Middle frontal gyrus (tissue), 1 donor: ENCODE data around the gene MANEA.

Experiments
- DNase-seq: peaks from one replicate; pipeline ENCODE4 v3.0.0-alpha.2; 2015; ENCODE audit warnings: low spot score; ENCODE audit errors: extremely low spot score

The MANEA gene

DNA sequence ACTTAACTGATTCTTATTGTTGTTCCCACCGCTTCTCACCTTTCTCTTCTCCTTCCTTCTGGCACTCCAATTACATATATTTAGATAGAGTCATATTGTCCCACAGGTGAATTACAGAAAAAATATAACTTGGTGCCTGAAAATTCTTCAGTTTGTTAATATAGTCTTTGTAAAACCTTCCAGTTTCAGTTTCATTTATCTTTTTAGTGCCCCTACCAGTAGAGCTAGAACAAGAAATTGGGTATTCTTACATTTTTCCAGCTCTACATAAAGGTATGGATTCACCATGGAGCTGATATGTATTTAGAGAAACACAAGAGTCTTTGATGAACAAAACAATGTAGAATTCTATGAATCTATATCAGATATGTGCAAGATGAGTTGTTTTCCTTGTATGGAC, 10.7 kb downstream of the MANEA start:
- DNase-seq: no peak

DNA sequence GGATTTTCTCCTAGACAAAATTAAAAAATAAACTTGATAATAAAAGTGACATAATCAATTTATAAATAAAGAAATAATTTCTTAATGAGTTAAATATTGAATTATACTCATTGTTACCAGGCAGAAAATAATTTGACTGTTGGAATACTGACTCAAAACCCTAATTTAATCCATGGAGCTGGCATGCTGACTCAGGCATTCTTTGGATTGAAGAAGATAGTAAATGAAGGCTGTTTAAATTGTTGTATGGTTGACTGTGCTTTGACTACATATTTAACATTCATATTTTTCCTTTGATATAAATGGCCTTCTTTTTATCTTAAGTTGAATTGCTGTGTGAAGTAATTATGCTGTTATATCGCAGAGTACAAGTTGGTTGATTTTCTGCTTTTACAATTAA, 11.7 kb downstream of the MANEA start:
- DNase-seq: no peak

DNA sequence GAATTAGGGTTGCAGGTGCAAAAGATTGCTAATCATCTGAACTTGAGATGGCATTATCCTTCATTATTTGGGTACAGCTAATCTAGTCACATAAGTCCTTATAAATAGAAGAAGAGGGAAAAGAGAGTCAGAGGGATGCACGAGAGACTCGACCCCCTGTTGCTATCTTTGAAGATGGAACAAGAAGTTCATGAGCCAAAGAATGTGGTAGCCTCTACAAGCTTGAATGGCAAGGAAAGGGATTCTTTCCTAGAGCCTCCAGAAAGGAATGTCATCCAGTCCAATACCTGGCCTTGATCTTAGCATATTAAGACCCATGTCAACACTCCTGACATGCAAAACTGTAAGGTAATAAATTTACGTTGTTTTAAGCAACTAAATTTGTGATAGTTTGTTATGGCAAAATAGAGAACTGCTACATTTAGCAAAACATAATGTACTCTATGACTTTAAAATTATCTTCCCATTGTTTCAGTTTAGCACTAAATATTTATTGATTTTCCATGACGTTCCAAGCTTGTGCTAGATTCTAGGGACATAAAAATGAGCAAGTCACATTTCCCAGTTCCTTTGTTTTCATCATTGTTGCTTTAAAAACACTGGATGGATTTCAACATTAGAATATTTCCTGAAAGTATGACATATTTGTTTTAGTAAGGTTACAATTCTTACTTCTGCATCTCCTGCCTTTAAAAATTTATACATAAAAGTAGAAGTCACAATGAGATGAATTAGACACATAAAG, 12.7 kb downstream of the MANEA start:
- no peak for DNase-seq

DNA sequence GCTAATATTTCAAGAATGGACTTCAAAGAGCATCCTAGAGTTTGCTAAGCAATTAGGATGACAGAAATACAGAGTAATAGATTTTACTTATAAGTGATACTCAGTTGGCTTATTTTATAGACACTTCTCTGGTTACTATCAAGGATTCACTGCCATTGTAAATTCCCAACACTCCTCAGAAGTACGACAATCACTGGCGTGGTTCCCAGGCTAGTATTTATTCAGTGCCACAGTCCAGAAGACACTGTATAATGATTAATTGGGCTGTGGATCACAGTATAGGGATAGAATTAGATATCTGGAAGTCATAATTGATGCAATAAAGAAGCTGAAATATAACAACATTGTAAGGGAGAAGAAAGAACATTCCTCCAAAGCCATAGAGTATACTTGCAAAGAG, 15.7 kb downstream of the MANEA start:
- no peak for DNase-seq

DNA sequence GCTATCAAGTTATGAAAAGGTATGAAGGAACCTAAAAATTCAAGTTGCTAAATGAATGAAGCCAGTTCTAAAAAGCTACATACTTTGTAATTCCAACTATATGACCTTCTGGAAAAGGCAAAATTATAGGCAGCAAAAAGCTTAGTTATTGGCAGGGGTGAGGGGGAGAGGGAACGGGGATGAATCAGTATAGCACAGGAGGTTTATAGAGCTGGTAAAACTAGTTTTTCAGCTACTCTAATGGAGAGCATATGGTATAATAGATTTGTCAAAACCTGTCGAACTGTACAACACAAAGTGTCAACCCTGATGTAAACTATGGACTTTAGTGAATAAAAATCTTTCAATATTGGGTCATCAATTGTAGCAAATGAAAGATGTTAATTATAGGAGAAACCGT, 18.7 kb downstream of the MANEA start:
- DNase-seq: no peak

DNA sequence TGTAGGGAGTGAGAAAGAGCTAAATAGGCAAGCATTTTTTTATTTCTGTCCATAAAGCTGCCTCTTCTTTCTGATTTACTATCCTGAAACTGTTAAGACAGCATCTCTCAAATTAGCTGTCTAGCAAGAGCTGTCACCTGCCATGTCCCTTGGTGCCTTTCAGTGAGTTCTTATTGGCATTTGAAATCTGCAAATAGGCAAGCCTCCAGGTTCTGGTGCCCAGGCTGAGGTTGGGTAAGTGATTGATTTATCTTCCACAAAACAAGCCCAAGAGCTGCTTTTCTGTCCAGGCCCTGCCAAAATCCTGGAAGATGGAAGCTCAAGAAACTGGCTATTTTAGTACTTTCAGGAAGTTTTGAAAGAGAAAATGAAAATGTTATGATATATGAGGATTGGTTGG, 22.4 kb downstream of the MANEA start:
- no peak for DNase-seq

DNA sequence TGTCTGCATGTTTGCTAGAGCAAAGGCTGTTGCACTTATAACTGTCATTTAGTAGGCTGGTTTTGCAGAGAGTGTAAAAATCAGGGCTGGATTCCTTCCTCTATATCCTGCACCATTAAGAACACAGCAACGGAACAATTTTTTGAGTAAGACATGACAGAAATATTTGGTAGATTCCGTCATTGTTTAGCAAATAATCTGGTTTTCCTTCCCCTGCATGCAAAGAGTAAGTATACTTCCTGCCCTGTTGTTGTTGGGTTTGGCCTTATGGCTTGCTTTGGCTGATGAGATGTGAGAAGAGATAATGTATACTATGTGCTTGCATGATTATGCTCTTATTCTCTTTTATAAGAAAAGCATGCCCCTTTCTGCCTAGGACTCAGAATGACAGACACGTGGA, 23.8 kb downstream of the MANEA start:
- DNase-seq: no peak

DNA sequence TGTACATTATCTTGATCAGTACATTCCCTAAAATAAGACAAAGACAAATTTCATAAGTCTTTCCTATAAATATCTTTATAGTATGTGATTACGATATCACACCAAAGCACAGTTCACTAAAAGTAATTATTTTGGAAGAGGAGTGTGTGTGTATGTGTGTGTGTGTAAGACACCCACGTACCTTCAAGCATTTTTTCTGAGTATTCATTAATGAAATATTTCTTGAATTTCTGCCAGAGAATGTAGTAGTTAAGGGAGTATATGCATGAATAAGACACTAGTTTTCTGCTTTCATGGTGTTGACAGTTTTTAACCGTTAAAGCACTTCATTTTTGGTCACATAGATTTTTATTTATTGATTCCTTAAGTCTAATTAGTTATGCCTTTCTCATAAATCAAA, 36.8 kb downstream of the MANEA start:
- no peak for DNase-seq

DNA sequence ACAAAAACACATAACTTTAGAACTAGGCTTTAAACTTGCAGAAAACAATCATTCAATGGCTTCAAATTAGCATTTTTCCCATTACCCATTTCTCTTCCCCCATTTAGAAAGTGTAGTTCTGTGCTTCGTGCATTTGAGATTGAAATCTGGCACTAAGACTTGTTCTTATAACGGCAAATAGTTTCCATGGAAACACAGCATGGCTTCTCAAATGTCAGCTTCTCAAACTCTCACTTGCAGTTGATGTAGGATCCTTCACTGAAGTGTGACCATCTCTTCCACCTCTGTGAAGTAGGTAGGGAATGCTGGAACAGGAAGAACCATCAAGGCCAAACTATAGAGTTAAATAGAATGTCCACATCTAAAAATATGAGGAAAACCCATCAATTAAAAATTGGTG, 52.2 kb downstream of the MANEA start:
- DNase-seq: no peak

DNA sequence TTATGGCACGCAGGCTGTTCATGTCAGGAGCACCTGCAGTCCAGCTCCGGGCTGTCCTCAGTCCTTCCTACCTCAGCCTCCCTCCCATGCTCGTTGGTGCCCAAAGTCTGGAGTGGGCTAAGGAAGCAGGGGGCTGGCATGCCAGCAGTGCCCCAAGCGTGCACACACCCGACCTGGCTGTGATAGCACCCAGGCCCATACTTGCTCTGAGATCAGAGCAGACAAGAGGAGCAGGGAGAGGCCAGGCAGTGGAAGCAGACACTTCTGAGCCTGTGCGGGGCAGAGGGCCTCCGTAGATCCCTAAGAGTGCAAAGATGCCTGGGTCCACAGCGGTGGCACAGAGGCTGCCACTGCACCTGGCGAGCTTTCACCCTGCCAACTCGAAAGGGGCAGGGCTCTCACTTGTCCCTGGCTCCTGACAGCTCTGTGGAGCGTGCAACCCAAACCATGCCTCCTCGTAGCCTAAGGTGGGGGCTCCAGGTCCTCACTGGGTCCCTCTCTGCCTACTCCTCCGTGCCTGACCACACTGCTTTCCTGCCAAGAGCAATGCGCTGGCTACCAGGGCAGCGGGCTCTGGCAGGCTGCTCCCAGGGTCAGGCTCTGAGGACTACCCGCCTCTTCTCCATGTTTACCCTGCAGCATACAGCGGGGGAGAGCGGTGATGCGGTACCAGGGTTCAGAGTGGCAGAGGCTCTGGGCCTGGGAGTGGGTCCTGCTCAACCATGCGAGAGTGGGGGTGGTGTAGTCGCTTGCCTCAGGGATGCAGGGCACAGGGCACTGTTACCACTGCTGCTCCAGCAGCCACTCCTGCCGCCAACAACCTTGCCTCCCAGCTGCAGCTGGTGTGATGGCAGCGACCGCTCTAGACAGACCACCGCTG, 59.5 kb downstream of the MANEA start:
- DNase-seq: no peak

DNA sequence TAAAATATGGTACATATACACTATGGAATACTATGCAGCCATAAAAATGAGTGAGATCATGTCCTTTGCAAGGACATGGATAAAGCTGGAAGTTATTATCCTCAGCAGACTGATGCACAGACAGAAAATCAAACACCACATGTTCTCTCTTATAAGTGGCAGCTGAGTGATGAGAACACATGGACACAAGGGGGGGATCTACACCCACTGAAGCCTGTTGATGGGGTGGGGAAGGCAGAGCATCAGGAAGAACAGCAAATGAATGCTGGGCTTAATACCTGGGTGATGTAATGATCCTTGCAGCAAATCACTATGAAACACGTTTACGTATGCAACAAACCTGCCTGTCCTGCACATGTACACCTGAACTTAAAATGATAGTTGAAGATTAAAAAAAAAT, 71.3 kb downstream of the MANEA start:
- DNase-seq: no peak

DNA sequence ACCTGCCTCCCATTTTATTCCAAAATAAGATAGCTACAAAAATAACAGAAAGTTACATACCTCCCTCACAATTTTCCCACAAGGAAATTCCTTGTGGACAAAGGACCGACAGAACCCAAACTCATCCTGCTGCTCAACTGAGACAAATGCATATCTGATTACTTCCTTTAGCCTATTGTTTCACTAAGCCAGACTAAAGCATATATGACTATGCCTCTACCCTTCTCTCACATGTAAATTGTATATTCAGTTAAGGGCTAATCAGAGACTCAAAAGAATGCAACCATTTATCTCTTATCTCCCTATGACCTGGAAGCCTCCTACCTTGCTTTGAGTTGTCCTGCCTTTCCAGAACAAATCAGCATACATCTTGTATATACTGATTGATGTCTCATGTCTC, 72.1 kb downstream of the MANEA start:
- no peak for DNase-seq

DNA sequence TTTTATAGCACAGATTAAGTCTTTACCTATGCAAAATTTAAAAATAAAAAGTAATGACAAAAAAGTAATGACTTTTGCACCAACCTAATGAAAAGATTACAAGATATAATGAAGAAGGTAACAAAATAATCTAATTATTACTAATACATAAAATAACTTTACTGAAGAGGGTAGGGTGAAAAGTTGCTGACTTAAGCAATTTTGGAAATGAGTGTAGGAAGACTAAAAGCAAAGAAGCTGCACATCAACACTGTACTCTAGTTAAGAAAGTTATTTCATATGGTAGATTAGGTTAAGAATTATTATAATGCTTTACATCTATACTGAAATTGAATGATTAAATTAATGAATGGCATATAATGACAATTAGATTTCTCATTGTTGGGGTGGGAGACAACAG, 76.8 kb downstream of the MANEA start:
- no peak for DNase-seq

DNA sequence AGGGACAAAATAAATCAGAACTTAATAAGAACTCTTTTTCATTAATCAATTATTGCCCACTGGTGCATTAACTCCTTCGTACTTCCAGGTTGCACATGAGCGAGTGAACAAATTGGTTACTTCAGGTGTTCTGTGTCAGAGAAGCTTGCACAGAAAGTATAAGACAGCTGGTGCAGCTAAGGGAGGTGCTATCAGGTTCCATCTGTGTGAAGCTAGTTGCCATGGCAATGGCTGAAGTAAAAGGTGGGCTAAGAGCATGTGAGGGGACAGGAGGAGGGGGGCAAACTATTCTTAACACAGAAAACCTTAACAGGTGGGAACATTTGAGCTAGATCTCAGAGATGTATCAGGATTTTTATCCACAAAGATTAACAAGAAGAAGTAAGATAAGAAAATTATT, 81.6 kb downstream of the MANEA start:
- no peak for DNase-seq
